Iris pigment epithelial cell (primary cell): ENCODE measurements around the gene CD96.
A peak's percentile ranks its signal among the peaks of the same experiment; 100 is the strongest.
"Not testable (repeated sequence)": the region's sequence is repeated elsewhere in the genome, so short reads cannot be mapped to it uniquely, and the experiment has no call there.

Experiments used
- DNase-seq: peaks from one replicate; pipeline ENCODE4 v3.0.0-alpha.2; 2011; ENCODE audit warnings: low read depth

The CD96 gene

GRCh38 chr3:111541911-111542483, at the start of gene CD96:
Gene CD96, plus strand, starts transcription at chr3:111542197. Its CDS starts 52 bp downstream, at chr3:111542249.
- DNase-seq, result peak; percentile 74

GRCh38 chr3:111493276-111493675, 48.7 kb upstream of the CD96 start:
- DNase-seq, result no peak

GRCh38 chr3:111496894-111497559, 45.0 kb upstream of the CD96 start:
- DNase-seq, result no peak

- DNase-seq, result no peak
Measured at GRCh38 chr3:111498022-111498421, 44.0 kb upstream of the CD96 start.

GRCh38 chr3:111506435-111506834, 35.6 kb upstream of the CD96 start:
- DNase-seq, result no peak

GRCh38 chr3:111509308-111509707, 32.7 kb upstream of the CD96 start:
- DNase-seq, result no peak

GRCh38 chr3:111517801-111518200, 24.2 kb upstream of the CD96 start:
- no peak for DNase-seq

- no peak for DNase-seq
Measured at GRCh38 chr3:111519178-111519855, 22.7 kb upstream of the CD96 start.

- DNase-seq, result peak; percentile 24
Measured at GRCh38 chr3:111521891-111522290, 20.1 kb upstream of the CD96 start.

GRCh38 chr3:111524486-111524885, 17.5 kb upstream of the CD96 start:
- DNase-seq, result not testable (repeated sequence)

- DNase-seq, result peak; percentile 25
Measured at GRCh38 chr3:111531446-111531845, 10.6 kb upstream of the CD96 start.

GRCh38 chr3:111534701-111535100, 7.3 kb upstream of the CD96 start:
- DNase-seq, result peak; percentile 59

- no peak for DNase-seq
Measured at GRCh38 chr3:111538111-111538510, 3.9 kb upstream of the CD96 start.

- peak; percentile 61 for DNase-seq
Measured at GRCh38 chr3:111538681-111539083, 3.3 kb upstream of the CD96 start.

GRCh38 chr3:111539351-111540331, 2.4 kb upstream of the CD96 start:
- peak; percentile 64 for DNase-seq

GRCh38 chr3:111541391-111541790, 606 bp upstream of the CD96 start:
- DNase-seq, result no peak

- no peak for DNase-seq
Measured at GRCh38 chr3:111542611-111543300, 759 bp downstream of the CD96 start.

GRCh38 chr3:111545349-111545748, 3.4 kb downstream of the CD96 start:
- no peak for DNase-seq

GRCh38 chr3:111547631-111548030, 5.6 kb downstream of the CD96 start:
- no peak for DNase-seq

- peak; percentile 39 for DNase-seq
Measured at GRCh38 chr3:111548092-111548491, 6.1 kb downstream of the CD96 start.

- no peak for DNase-seq
Measured at GRCh38 chr3:111548756-111549155, 6.8 kb downstream of the CD96 start.

- DNase-seq, result not testable (repeated sequence)
Measured at GRCh38 chr3:111561902-111562301, 19.9 kb downstream of the CD96 start.
